Midbrain (tissue), 1 donor: ENCODE measurements around the gene RPS6KA2.
"Not testable (repeated sequence)": the region's sequence is repeated elsewhere in the genome, so short reads cannot be mapped to it uniquely, and the experiment has no call there.

Source experiments
- DNase-seq: peaks from one replicate; lab custom pipeline; 2025; lab: John Stamatoyannopoulos, UW

The RPS6KA2 gene

GRCh38 chr6:166397849-166398248 lies 229.2 kb downstream of the RPS6KA2 start:
- no peak for DNase-seq

DNA sequence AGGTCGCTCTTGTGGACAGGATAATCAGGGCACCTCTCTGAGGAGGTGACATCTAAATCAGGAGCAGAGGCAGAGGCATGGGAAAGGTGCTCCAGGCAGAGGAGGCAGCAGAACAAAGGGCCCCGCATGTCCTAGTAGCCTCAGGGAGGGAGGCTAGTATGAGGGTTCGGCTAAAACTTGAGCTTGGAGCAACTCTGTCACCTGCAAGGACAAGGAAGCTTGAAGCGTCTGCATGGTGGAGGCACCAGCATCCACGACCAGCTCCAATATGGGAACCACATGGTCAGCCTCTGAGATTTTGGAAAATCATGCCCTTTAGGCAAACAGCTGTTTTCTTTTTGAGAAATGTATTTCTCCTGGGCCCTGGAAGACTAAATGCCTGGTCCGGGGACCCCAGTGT lies 231.3 kb downstream of the RPS6KA2 start:
- DNase-seq, result no peak

DNA sequence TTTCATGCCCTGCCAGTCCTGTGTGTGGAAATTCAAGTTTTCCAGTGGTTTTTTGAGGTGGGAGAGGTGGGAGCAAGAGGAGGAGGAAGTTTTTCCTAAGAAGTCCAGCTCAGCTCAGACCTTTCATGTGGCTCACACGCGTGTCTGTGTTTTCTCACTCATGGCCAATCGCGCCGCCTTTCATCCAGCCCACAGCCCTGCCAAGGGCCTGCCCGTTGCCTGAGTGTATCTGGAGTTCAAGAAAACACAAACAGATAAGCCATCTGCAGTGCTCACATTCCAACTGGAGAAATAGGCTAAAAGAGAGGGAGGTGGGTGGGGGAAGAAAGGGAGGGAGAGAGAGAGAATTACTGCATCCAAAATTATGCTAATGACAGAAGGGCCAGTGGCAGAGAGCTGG lies 231.7 kb downstream of the RPS6KA2 start:
- DNase-seq, result no peak

GRCh38 chr6:166394036-166394892 lies 232.8 kb downstream of the RPS6KA2 start:
- DNase-seq, result no peak

- DNase-seq, result no peak
These were observed 233.6 kb downstream of the RPS6KA2 start for GRCh38 chr6:166393535-166393823.

GRCh38 chr6:166392755-166393534 lies 234.1 kb downstream of the RPS6KA2 start:
- not testable (repeated sequence) for DNase-seq

- DNase-seq, result no peak
These were observed 237.9 kb downstream of the RPS6KA2 start for GRCh38 chr6:166389119-166389518.

- DNase-seq, result no peak
These were observed 238.6 kb downstream of the RPS6KA2 start for GRCh38 chr6:166388290-166389004.

- DNase-seq, result peak; percentile 25
These were observed 239.3 kb downstream of the RPS6KA2 start for GRCh38 chr6:166387642-166388289.

DNA sequence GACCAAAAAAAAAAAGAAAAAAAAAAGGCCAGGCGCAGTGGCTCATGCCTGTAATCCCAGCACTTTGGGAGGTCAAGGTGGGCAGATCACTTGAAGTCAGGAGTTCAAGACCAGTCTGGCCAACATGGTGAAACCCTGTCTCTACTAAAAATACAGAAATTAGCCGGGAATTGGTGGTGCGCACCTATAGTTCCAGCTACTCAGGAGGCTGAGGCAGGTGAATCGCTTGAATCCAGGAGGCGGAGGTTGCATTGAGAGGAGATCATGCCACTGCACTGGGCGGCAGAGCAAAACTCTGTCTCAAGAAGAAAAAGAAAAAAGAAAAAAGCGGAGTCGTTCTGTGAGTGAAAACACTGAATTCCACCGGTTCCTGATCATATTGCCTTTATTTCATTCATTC lies 240.0 kb downstream of the RPS6KA2 start:
- not testable (repeated sequence) for DNase-seq

GRCh38 chr6:166386111-166386510 lies 240.9 kb downstream of the RPS6KA2 start:
- no peak for DNase-seq

DNA sequence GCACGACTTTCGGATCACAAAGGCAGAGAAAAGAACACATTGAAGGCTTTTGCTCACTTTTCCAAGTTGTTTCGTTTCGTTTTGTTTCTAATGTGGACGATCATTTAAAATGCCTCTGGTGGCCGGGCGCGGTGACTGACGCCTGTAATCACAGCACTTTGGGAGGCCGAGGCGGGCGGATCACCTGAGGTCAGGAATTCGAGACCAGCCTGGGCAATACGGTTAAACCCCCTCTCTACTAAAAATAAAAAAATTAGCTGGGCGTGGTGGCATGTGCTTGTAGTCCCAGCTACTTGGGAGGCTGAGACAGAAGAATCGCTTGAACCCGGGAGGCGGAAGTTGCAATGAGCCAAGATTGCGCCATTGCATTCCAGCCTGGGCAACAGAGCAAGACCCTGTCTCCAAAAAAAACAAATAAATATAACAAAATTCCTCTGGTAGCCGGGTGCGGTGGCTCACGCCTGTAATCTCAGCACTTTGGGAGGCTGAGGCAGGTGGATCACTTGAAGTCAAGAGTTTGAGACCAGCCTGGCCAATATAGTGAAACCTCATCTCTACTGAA lies 243.2 kb downstream of the RPS6KA2 start:
- not testable (repeated sequence) for DNase-seq

DNA sequence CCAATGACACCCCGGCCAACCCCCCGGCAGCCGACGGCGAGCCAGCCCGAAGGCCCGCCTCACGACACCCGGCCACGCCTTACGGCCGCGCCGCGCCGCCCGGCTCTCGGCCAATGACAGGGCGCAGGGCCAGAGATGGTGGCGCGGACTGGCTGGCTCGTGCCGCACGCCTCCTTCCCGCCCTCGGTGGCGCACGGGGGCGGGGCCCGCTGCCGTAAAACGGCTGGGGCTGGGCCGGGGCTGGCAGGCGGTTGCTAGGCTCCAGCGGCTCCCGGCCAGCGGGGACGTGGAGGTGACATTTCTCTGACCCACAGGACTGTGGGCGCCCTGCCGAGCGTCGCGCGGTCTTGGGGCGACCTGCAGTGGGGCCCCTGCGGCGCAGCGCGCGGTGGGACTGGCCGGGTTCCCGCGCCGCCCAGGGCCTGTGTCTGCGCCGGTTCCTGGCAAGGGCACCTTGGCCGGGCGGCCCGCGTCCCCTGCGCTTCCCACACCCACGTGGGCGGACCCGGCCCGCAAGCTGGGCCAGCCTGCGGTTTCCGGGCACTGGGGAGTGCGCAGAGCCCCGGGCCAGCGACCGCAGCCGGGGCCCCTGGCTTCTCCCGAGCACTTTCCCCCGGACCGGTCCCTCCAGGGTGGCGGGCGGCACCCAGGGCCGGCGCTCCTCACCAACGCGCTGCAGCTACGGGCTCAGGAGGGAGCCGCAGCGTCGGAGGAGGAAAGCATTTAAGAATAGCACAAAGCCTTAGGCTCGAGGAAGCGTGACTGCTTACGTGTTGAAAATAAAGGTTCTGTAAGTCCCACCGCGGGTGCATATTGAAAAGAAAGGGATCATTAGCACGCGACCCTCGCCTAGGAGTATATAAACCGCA lies 243.9 kb downstream of the RPS6KA2 start, which contains the start of gene MPC1:
Gene MPC1, minus strand, starts transcription at position 8 of the 869 bp plus-strand sequence. CDS start 64 bp downstream, outside the sequence.
- peak; percentile 96 for DNase-seq

DNA sequence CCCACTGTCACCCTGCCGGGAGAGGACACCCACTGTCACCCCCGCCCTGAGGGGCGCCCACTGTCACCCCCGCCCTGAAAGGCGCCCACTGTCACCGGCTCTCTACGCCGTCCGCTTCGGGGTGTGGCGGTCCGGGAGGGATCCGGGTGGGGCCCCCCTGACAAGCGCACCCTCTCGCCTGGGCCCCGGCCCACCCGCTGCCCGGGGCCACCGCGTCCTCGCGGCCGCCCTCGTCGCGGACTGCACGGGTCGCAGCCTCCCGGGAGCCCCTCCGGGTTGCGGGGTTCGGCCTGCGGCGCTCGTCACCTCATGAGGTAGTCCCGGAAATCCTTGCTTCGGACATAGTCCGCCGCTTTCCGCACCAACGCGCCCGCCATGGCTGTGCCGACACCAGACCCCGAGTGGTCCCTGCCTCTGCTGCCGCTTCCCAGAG lies 244.5 kb downstream of the RPS6KA2 start:
- DNase-seq, result no peak

DNA sequence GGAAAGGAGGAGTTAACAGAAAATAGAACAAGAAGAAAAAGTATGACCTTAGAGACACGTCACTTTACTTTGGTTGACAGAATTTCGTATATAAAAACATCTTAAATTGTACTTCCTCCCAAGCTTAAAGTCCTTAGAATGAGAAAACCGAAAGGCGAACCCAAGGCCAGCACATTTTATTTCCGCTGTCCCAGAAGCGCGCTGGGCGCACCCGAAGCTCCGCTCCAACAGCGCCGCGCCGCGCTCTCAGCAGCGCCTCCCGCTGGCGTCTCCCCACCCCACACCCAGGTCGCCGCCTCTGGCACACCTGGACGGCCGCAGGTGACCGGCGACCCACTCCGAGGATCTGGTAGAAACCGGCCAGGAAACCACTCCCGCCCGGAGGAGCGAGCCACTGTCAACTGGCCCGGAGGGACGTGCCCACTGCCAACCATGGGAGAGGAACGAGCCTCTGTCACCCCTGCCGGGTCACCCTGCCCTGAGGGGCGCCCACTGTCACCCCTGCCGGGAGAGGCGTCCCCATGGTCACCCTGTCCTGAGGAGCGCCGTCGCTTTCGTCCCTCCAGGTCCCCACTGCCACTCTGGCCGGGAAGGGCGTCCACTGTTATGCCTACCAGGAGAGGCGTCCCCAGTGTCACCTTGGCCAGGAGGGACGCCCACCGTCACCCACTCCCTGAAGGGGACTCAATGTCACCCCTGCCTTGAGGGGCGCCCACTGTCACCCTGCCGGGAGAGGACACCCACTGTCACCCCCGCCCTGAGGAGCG lies 245.1 kb downstream of the RPS6KA2 start:
- DNase-seq, result peak; percentile 64

GRCh38 chr6:166381381-166381732 lies 245.7 kb downstream of the RPS6KA2 start:
- no peak for DNase-seq

- no peak for DNase-seq
These were observed 247.3 kb downstream of the RPS6KA2 start for GRCh38 chr6:166379800-166380199.

GRCh38 chr6:166379103-166379586 lies 247.9 kb downstream of the RPS6KA2 start:
- DNase-seq, result no peak

DNA sequence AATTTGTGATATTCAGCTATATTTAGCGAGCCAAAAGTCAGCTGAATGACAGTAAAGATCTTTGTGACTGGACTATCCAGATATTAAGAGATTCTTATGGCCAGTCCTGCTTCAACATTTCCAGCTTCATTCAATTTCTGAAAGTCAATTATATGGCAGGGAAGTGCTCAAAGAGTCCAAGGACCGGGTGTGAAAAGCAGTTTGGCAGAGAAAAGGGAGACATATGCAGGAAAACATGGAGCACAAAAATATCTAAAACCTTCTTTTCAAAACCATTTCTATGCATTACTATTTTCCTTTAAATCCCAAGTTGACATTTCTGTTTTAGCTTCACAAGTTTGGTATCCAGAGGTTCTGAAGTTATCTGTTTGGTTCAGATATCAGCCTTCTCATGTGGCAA lies 249.3 kb downstream of the RPS6KA2 start:
- DNase-seq, result no peak

- no peak for DNase-seq
These were observed 252.0 kb downstream of the RPS6KA2 start for GRCh38 chr6:166375013-166375412.
